ENCODE measurements around the gene FBXO36.

DNA sequence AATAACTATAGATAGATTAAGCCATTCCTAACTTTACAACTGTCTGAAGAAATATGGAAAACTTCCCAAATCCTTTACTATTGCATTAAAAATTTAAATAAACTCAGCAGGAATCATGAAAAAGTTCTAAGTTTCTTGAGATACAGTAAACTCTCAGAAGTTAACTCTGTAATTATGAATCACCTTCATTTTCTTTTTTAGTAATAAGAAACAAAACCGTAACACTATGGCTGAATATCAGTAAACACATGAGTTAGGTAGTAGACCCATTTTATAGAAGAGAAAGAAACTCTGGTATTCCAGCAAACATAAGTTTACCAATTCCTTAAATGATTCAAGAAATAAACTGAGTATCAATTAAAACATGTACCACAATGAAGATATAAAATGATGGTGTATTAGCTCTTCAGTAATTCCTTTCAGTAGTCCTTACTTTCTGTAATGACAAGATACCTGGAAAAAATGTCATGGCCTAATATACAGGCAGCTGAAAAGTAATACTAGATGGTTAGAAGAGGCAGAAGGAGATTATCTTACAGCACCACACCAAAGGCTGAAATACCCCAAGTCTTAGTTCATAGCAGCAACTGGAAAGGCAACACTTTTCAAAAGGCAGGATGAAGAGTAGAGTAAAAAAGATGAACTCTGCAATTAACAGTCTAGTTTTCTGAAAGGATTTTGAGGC, 12.0 kb upstream of the FBXO36 start:
- TF ChIP-seq, protein P1, sequence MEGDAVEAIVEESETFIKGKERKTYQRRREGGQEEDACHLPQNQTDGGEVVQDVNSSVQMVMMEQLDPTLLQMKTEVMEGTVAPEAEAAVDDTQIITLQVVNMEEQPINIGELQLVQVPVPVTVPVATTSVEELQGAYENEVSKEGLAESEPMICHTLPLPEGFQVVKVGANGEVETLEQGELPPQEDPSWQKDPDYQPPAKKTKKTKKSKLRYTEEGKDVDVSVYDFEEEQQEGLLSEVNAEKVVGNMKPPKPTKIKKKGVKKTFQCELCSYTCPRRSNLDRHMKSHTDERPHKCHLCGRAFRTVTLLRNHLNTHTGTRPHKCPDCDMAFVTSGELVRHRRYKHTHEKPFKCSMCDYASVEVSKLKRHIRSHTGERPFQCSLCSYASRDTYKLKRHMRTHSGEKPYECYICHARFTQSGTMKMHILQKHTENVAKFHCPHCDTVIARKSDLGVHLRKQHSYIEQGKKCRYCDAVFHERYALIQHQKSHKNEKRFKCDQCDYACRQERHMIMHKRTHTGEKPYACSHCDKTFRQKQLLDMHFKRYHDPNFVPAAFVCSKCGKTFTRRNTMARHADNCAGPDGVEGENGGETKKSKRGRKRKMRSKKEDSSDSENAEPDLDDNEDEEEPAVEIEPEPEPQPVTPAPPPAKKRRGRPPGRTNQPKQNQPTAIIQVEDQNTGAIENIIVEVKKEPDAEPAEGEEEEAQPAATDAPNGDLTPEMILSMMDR (IDR thresholded peaks at IDR 0.05): no peak
- no peak for TF ChIP-seq POLR2A (IDR thresholded peaks at IDR 0.05)

All from body of pancreas (tissue), 4 donors.